Keratinocyte (primary cell): ENCODE measurements around the gene UNG.

Experiments
- CTCF ChIP-seq, 3 experiments: IDR thresholded peaks in 1 of 3; conservative IDR thresholded peaks in 1 of 3; optimal IDR thresholded peaks in 1 of 3; 2 replicates in 2 of 3; 3 replicates in 1 of 3; pipeline versions ENCODE3 to v1.5.1; 2011; ENCODE audit warnings: low read length in 3 of 3, mild to moderate bottlenecking in 3 of 3, moderate library complexity in 2 of 3, control low read depth in 1 of 3, inconsistent platforms in 1 of 3; ENCODE audit not compliant: insufficient read depth in 2 of 3; ENCODE audit errors: extremely low read depth in 1 of 3
- EZH2 ChIP-seq: IDR thresholded peaks from one replicate; pipeline ENCODE4 v1.6.1; 2012; ENCODE audit warnings: inconsistent platforms, mild to moderate bottlenecking, low read length, moderate library complexity

- TF ChIP-seq CTCF (optimal IDR thresholded peaks at IDR 0.05 in 1 of 3, IDR thresholded peaks at IDR 0.05 in 1 of 3, conservative IDR thresholded peaks at IDR 0.05 in 1 of 3; ENCODE audit: extremely low read depth in 1 of 3, insufficient read depth in 2 of 3, low read length in 3 of 3) (no peak), EZH2 (no peak)
Observed at GRCh38 chr12:109140560-109140959, 43.2 kb downstream of the UNG start.
